CD4-positive, alpha-beta T cell treated with Interferon gamma for 1 hour (primary cell): ENCODE measurements around the gene DEPDC5.

Source experiments
- DNase-seq: peaks from one replicate; pipeline ENCODE4 v3.0.0-alpha.2; 2020

DEPDC5 gene

DNA sequence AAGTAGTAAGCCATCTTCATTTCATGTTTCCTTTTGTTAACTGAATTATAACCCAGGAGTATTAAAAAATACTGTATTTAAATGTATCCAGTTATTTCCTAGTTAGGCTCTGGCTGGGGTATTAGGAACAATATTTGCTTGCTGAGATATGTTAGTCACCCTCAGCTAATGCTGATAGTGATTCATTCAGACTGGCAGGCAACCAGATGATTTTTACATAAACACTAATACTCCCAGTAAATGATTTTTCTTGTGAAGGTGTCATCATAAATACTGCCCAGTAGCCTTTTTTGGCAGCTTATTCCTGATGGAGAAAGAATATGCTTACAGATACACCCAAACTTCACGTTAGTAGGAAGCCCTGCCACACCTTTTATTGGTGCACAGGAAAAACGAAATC is 198.7 kb downstream of the DEPDC5 start:
- no peak for DNase-seq

DNA sequence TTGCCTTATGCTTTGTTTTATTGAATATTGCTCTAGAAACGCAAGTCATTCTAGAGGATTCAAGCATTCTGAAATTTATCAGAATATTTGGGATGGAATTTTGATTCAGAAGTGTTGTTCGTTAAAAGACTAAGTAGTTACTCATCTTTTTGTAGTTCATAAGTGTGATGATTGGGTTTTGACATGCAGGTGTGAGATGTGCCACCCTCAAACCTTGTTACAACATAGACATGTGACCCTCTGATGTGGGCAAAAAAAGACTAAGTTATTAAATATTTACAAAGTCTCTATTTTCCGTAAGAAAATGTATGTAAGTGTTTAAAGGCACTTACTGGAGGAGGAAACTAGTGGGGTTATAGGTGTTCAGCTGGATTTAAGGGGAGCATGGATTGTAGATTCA is 199.4 kb downstream of the DEPDC5 start:
- no peak for DNase-seq

DNA sequence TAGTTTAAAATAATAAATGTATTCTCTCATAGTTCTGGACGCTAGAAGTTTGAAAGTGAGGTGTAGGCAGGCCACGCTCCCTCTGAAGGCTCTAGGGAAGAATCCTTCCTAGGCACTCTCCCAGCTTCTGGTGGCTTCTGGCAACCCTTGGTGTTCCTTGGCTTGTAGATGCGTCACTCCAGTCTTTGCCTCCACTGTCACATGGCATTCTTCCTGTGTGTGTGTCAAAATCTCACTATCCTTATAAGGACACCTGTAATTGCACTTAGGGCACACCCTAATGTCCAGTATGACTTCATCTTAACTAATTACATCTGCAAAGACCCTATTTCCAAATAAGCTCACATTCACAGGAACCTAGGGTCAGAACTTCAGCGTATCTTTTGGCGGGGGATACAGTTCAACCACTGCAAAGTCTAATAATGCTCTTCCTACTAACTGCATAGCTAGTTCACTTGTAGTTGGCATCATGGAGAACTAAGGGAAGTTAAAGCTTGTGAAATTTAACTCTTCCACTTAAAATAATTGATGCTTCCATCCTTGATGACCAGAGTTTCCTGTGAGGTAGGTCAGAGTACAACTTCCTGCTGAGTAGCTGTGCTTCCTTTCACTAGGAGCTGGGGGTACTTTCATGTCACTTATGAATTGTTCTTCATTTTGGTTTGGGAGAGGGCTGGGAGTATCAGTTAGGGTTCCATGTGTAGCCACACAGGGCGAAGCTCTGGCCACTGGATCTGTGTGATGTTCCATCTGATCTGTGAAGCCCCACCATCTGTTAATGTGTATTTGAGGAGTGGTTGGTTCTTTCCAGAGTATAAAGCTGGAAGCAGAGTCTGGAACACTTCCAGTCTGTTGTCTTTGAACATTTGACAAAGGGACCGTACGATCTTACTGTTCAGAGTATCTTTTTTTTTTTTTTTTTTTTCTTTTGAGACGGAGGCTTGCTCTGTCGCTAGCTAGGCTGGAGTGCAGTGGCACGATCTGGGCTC is 201.0 kb downstream of the DEPDC5 start:
- DNase-seq: no peak

GRCh38 chr22:31956360-31956759 is 202.5 kb downstream of the DEPDC5 start:
- no peak for DNase-seq
